GDM1 (cell line): Measurements from ENCODE around the gene NKX2-4.
"Not testable (repeated sequence)": the region's sequence is repeated elsewhere in the genome, so short reads cannot be mapped to it uniquely, and the experiment has no call there.

Experiments used
- DNase-seq: peaks from one replicate; lab custom pipeline; 2025; lab: John Stamatoyannopoulos, UW

Gene NKX2-4

GRCh38 chr20:21393816-21394519, 3.4 kb downstream of the NKX2-4 start:
- no peak for DNase-seq

GRCh38 chr20:21393166-21393565, 4.2 kb downstream of the NKX2-4 start:
- DNase-seq = no peak

- no peak for DNase-seq
These were observed 5.4 kb downstream of the NKX2-4 start for GRCh38 chr20:21391972-21392352.

- no peak for DNase-seq
These were observed 5.9 kb downstream of the NKX2-4 start for GRCh38 chr20:21391185-21391971.

GRCh38 chr20:21390768-21391167, 6.6 kb downstream of the NKX2-4 start:
- no peak for DNase-seq

- DNase-seq = no peak
These were observed 8.0 kb downstream of the NKX2-4 start for GRCh38 chr20:21389368-21389767.

GRCh38 chr20:21388566-21388965, 8.8 kb downstream of the NKX2-4 start:
- no peak for DNase-seq

GRCh38 chr20:21387528-21387927, 9.8 kb downstream of the NKX2-4 start:
- DNase-seq = no peak

- DNase-seq = no peak
These were observed 11.2 kb downstream of the NKX2-4 start for GRCh38 chr20:21386111-21386510.

GRCh38 chr20:21384308-21384892, 12.9 kb downstream of the NKX2-4 start:
- no peak for DNase-seq

- DNase-seq = no peak
These were observed 15.7 kb downstream of the NKX2-4 start for GRCh38 chr20:21381619-21382018.

GRCh38 chr20:21380711-21381110, 16.6 kb downstream of the NKX2-4 start:
- no peak for DNase-seq

- no peak for DNase-seq
These were observed 19.1 kb downstream of the NKX2-4 start for GRCh38 chr20:21378259-21378658.

- DNase-seq = no peak
These were observed 19.6 kb downstream of the NKX2-4 start for GRCh38 chr20:21377701-21378100.

GRCh38 chr20:21376626-21377025, 20.7 kb downstream of the NKX2-4 start:
- DNase-seq = no peak

- no peak for DNase-seq
These were observed 23.9 kb downstream of the NKX2-4 start for GRCh38 chr20:21373436-21373835.

GRCh38 chr20:21372016-21372415, 25.3 kb downstream of the NKX2-4 start:
- DNase-seq = no peak

GRCh38 chr20:21371193-21371592, 26.1 kb downstream of the NKX2-4 start:
- no peak for DNase-seq

- DNase-seq = no peak
These were observed 28.5 kb downstream of the NKX2-4 start for GRCh38 chr20:21368791-21369190.

- not testable (repeated sequence) for DNase-seq
These were observed 31.1 kb downstream of the NKX2-4 start for GRCh38 chr20:21366273-21366672.

- DNase-seq = no peak
These were observed 31.6 kb downstream of the NKX2-4 start for GRCh38 chr20:21365771-21366170.

GRCh38 chr20:21364413-21364812, 32.9 kb downstream of the NKX2-4 start:
- DNase-seq = no peak

GRCh38 chr20:21361266-21361665, 36.1 kb downstream of the NKX2-4 start:
- peak; percentile 6 for DNase-seq
